Measurements from ENCODE around the gene SNN.

SNN gene

GRCh38 chr16:11711662-11712061, 43.4 kb downstream of the SNN start:
- in situ Hi-C loops (cut with HindIII; ENCODE audit: low pct_unique_long_range_greater_than_20kb, low sequenced_read_pairs), result no loop called here

GRCh38 chr16:11712122-11712521, 43.9 kb downstream of the SNN start:
- DNase-seq (ENCODE audit: low read depth in 1 of 2, low spot score in 1 of 2), result no peak
- no peak for TF ChIP-seq JUND (IDR thresholded peaks at IDR 0.05; ENCODE audit: low read depth)
- in situ Hi-C loops (cut with HindIII; ENCODE audit: low pct_unique_long_range_greater_than_20kb, low sequenced_read_pairs), result no loop called here

More at GRCh38 chr16:11711662-11712061, 43.4 kb downstream of the SNN start:
- DNase-seq (ENCODE audit: low read depth in 1 of 2, low spot score in 1 of 2), result no peak
- TF ChIP-seq JUND (IDR thresholded peaks at IDR 0.05; ENCODE audit: low read depth), result no peak

- no peak for TF ChIP-seq JUND (IDR thresholded peaks at IDR 0.05; ENCODE audit: low read depth)
- no peak for DNase-seq (ENCODE audit: low read depth in 1 of 2, low spot score in 1 of 2)
- in situ Hi-C loops (cut with HindIII; ENCODE audit: low pct_unique_long_range_greater_than_20kb, low sequenced_read_pairs), result no loop called here
These were observed 47.1 kb downstream of the SNN start for GRCh38 chr16:11715246-11715947.

- DNase-seq (ENCODE audit: low read depth in 1 of 2, low spot score in 1 of 2), result no peak
- TF ChIP-seq JUND (IDR thresholded peaks at IDR 0.05; ENCODE audit: low read depth), result no peak
- in situ Hi-C loops (cut with HindIII; ENCODE audit: low pct_unique_long_range_greater_than_20kb, low sequenced_read_pairs), result no loop called here
These were observed 48.1 kb downstream of the SNN start for GRCh38 chr16:11716336-11716735.

- DNase-seq (ENCODE audit: low read depth in 1 of 2, low spot score in 1 of 2), result no peak
These were observed 49.6 kb downstream of the SNN start for GRCh38 chr16:11717811-11718210.

GRCh38 chr16:11719171-11719570, 50.9 kb downstream of the SNN start:
- no peak for TF ChIP-seq JUND (IDR thresholded peaks at IDR 0.05; ENCODE audit: low read depth)
- DNase-seq (ENCODE audit: low read depth in 1 of 2, low spot score in 1 of 2), result no peak
- in situ Hi-C loops (cut with HindIII; ENCODE audit: low pct_unique_long_range_greater_than_20kb, low sequenced_read_pairs), result no loop called here

More at GRCh38 chr16:11717811-11718210, 49.6 kb downstream of the SNN start:
- no peak for TF ChIP-seq JUND (IDR thresholded peaks at IDR 0.05; ENCODE audit: low read depth)
- in situ Hi-C loops (cut with HindIII; ENCODE audit: low pct_unique_long_range_greater_than_20kb, low sequenced_read_pairs), result no loop called here

- in situ Hi-C loops (cut with HindIII; ENCODE audit: low pct_unique_long_range_greater_than_20kb, low sequenced_read_pairs), result no loop called here
- no peak for DNase-seq (ENCODE audit: low read depth in 1 of 2, low spot score in 1 of 2)
- TF ChIP-seq JUND (IDR thresholded peaks at IDR 0.05; ENCODE audit: low read depth), result no peak
These were observed 51.5 kb downstream of the SNN start for GRCh38 chr16:11719762-11720161.

- in situ Hi-C loops (cut with HindIII; ENCODE audit: low pct_unique_long_range_greater_than_20kb, low sequenced_read_pairs), result no loop called here
- no peak for TF ChIP-seq JUND (IDR thresholded peaks at IDR 0.05; ENCODE audit: low read depth)
- no peak for DNase-seq (ENCODE audit: low read depth in 1 of 2, low spot score in 1 of 2)
These were observed 53.7 kb downstream of the SNN start for GRCh38 chr16:11721781-11722467.

- DNase-seq (ENCODE audit: low read depth in 1 of 2, low spot score in 1 of 2), result no peak
- in situ Hi-C loops (cut with HindIII; ENCODE audit: low pct_unique_long_range_greater_than_20kb, low sequenced_read_pairs), result no loop called here
- no peak for TF ChIP-seq JUND (IDR thresholded peaks at IDR 0.05; ENCODE audit: low read depth)
These were observed 54.2 kb downstream of the SNN start for GRCh38 chr16:11722468-11722808.

GRCh38 chr16:11725457-11725856, 57.2 kb downstream of the SNN start:
- DNase-seq (ENCODE audit: low read depth in 1 of 2, low spot score in 1 of 2), result no peak
- in situ Hi-C loops (cut with HindIII; ENCODE audit: low pct_unique_long_range_greater_than_20kb, low sequenced_read_pairs), result no loop called here
- TF ChIP-seq JUND (IDR thresholded peaks at IDR 0.05; ENCODE audit: low read depth), result no peak

- no peak for TF ChIP-seq JUND (IDR thresholded peaks at IDR 0.05; ENCODE audit: low read depth)
- DNase-seq (ENCODE audit: low read depth in 1 of 2, low spot score in 1 of 2), result no peak
- in situ Hi-C loops (cut with HindIII; ENCODE audit: low pct_unique_long_range_greater_than_20kb, low sequenced_read_pairs), result no loop called here
These were observed 57.8 kb downstream of the SNN start for GRCh38 chr16:11726008-11726407.

- no peak for TF ChIP-seq JUND (IDR thresholded peaks at IDR 0.05; ENCODE audit: low read depth)
- no peak for DNase-seq (ENCODE audit: low read depth in 1 of 2, low spot score in 1 of 2)
- in situ Hi-C loops (cut with HindIII; ENCODE audit: low pct_unique_long_range_greater_than_20kb, low sequenced_read_pairs), result no loop called here
These were observed 59.7 kb downstream of the SNN start for GRCh38 chr16:11727796-11728543.

Measured in T47D (cell line).